Astrocyte (in vitro differentiated cells and primary cell): ENCODE results near the gene EFCAB6. TPM values are rescaled to one million over a fixed set of nuclear protein-coding genes. Genes with fewer than 3 reads are reported as not detected.

Source experiments
- DNase-seq: peaks from one replicate; pipeline ENCODE4 v3.0.0-alpha.2; 2010; ENCODE audit warnings: low read depth
- FAIRE-seq: peaks from 2 replicates; lab custom pipeline; 2011; peaks lifted over from hg19 to GRCh38; lab: Jason Lieb, UNC
- H2AFZ ChIP-seq: 2 replicates; pipeline ENCODE4 v1.6.0; 2012; ENCODE audit warnings: low read depth, low read length, inconsistent platforms
- H3K27ac ChIP-seq: 2 replicates; pipeline ENCODE4 v1.5.1; 2011; ENCODE audit warnings: low read depth, low read length, inconsistent platforms
- H3K27me3 ChIP-seq: 2 replicates; pipeline ENCODE4 v1.6.0; 2011; ENCODE audit warnings: low read length, inconsistent platforms; ENCODE audit not compliant: insufficient read depth
- H3K36me3 ChIP-seq: 2 replicates; pipeline ENCODE4 v1.5.1; 2011; ENCODE audit warnings: low read length, inconsistent platforms; ENCODE audit not compliant: insufficient read depth
- H3K4me1 ChIP-seq: 2 replicates; pipeline ENCODE4 v1.5.1; 2011; ENCODE audit warnings: low read length, inconsistent platforms; ENCODE audit not compliant: insufficient read depth
- H3K4me2 ChIP-seq: 2 replicates; pipeline ENCODE4 v1.6.0; 2012; ENCODE audit warnings: low read length, inconsistent platforms
- H3K4me3 ChIP-seq: 2 replicates; pipeline ENCODE4 v1.5.1; 2011; ENCODE audit warnings: low read depth, mild to moderate bottlenecking, low read length, inconsistent platforms; ENCODE audit not compliant: insufficient read depth
- H3K79me2 ChIP-seq: 2 replicates; pipeline ENCODE4 v1.6.0; 2012; ENCODE audit warnings: mild to moderate bottlenecking, low read length, inconsistent platforms; ENCODE audit not compliant: insufficient read depth
- H3K9ac ChIP-seq: 2 replicates; pipeline ENCODE4 v1.6.0; 2012; ENCODE audit warnings: mild to moderate bottlenecking, low read length, inconsistent platforms
- H3K9me3 ChIP-seq: 2 replicates; pipeline ENCODE4 v1.5.1; 2012; ENCODE audit warnings: low read depth, mild to moderate bottlenecking, low read length, inconsistent platforms; ENCODE audit not compliant: insufficient read depth
- H4K20me1 ChIP-seq: 2 replicates; pipeline ENCODE4 v1.6.0; 2012; ENCODE audit warnings: low read length, inconsistent platforms; ENCODE audit not compliant: insufficient read depth
- H3K27ac Mint-ChIP-seq: one replicate; pipeline ENCODE4 v1.8.0; 2021; ENCODE audit warnings: mild to moderate bottlenecking, mixed read lengths; ENCODE audit not compliant: unreplicated experiment
- H3K27me3 Mint-ChIP-seq: one replicate; pipeline ENCODE4 v1.8.0; 2021; ENCODE audit warnings: low read depth, mixed read lengths; ENCODE audit not compliant: unreplicated experiment
- H3K36me3 Mint-ChIP-seq: one replicate; pipeline ENCODE4 v1.8.0; 2021; ENCODE audit warnings: low read depth, mixed read lengths; ENCODE audit not compliant: unreplicated experiment
- H3K4me1 Mint-ChIP-seq: one replicate; pipeline ENCODE4 v1.8.0; 2021; ENCODE audit warnings: low read depth, mixed read lengths; ENCODE audit not compliant: unreplicated experiment
- H3K4me3 Mint-ChIP-seq: one replicate; pipeline ENCODE4 v1.8.0; 2021; ENCODE audit warnings: mild to moderate bottlenecking, moderate library complexity, mixed read lengths; ENCODE audit not compliant: unreplicated experiment
- H3K9me3 Mint-ChIP-seq: one replicate; pipeline ENCODE4 v1.8.0; 2021; ENCODE audit warnings: mild to moderate bottlenecking, mixed read lengths; ENCODE audit not compliant: unreplicated experiment
- EZH2 ChIP-seq: IDR thresholded peaks from 2 replicates; pipeline ENCODE4 v1.6.1; 2012; ENCODE audit warnings: mild to moderate bottlenecking, low read length, inconsistent platforms; ENCODE audit not compliant: insufficient read depth
- total RNA-seq: library from RNA; stranded (reverse); gene quantifications from 2 replicates; pipeline ENCODE4 v1.2.1, GENCODE V29; 2021
- TF ChIP-seq, protein P1 (sequence below): IDR thresholded peaks from 2 replicates; pipeline ENCODE4 v1.5.1; 2011; ENCODE audit warnings: low read depth, mild to moderate bottlenecking, inconsistent platforms, low read length, moderate library complexity; ENCODE audit not compliant: insufficient read depth

The EFCAB6 gene
- total RNA-seq, 1 donor from 2014 or later = 1.2 TPM

GRCh38 chr22:43743131-43743530, 69.0 kb downstream of the EFCAB6 start:
- Histone ChIP-seq H3K9ac (no peak overlapping the region), H2AFZ (no peak overlapping the region), H3K4me2 (no peak overlapping the region), H3K4me3 (no peak overlapping the region), H4K20me1 (no peaks in the 10 kb centered on the region), H3K27me3 (peaks cover 9% of the 10 kb centered on the region), H3K79me2 (no peaks in the 10 kb centered on the region), H3K36me3 (no peaks in the 10 kb centered on the region), H3K4me1 (no peaks in the 10 kb centered on the region), H3K9me3 (no peaks in the 10 kb centered on the region), H3K27ac (no peak overlapping the region)
- H3K27ac Mint-ChIP-seq = no peak overlapping the region
- no peak overlapping the region for H3K4me3 Mint-ChIP-seq
- peaks cover 29% of the 10 kb centered on the region for H3K27me3 Mint-ChIP-seq
- TF ChIP-seq, protein P1, sequence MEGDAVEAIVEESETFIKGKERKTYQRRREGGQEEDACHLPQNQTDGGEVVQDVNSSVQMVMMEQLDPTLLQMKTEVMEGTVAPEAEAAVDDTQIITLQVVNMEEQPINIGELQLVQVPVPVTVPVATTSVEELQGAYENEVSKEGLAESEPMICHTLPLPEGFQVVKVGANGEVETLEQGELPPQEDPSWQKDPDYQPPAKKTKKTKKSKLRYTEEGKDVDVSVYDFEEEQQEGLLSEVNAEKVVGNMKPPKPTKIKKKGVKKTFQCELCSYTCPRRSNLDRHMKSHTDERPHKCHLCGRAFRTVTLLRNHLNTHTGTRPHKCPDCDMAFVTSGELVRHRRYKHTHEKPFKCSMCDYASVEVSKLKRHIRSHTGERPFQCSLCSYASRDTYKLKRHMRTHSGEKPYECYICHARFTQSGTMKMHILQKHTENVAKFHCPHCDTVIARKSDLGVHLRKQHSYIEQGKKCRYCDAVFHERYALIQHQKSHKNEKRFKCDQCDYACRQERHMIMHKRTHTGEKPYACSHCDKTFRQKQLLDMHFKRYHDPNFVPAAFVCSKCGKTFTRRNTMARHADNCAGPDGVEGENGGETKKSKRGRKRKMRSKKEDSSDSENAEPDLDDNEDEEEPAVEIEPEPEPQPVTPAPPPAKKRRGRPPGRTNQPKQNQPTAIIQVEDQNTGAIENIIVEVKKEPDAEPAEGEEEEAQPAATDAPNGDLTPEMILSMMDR = peak; percentile 5
- no peak for TF ChIP-seq EZH2
- H3K9me3 Mint-ChIP-seq = peaks cover 2% of the 10 kb centered on the region
- H3K36me3 Mint-ChIP-seq = no peaks in the 10 kb centered on the region
- FAIRE-seq (no peak), DNase-seq (no peak)
- H3K4me1 Mint-ChIP-seq = no peaks in the 10 kb centered on the region

- Mint-ChIP-seq H3K27ac (no peak overlapping the region), H3K4me3 (no peak overlapping the region), H3K27me3 (peaks cover 21% of the 10 kb centered on the region), H3K9me3 (peaks cover 2% of the 10 kb centered on the region), H3K4me1 (no peaks in the 10 kb centered on the region), H3K36me3 (no peaks in the 10 kb centered on the region)
- Histone ChIP-seq H3K9ac (no peak overlapping the region), H2AFZ (no peak overlapping the region), H3K27me3 (peaks cover 9% of the 10 kb centered on the region), H3K4me3 (no peak overlapping the region), H3K36me3 (no peaks in the 10 kb centered on the region), H3K79me2 (no peaks in the 10 kb centered on the region), H4K20me1 (no peaks in the 10 kb centered on the region), H3K4me1 (no peaks in the 10 kb centered on the region), H3K4me2 (no peak overlapping the region), H3K27ac (no peak overlapping the region), H3K9me3 (no peaks in the 10 kb centered on the region)
- no peak for DNase-seq
- no peak for FAIRE-seq
- TF ChIP-seq EZH2 = no peak
- TF ChIP-seq, protein P1 = no peak
Measured at GRCh38 chr22:43742154-43742950, 69.8 kb downstream of the EFCAB6 start.
